ENCODE results near the gene DIP2B.
"Not testable (repeated sequence)": the region's sequence is repeated elsewhere in the genome, so short reads cannot be mapped to it uniquely, and the experiment has no call there.

Gene DIP2B

DNA sequence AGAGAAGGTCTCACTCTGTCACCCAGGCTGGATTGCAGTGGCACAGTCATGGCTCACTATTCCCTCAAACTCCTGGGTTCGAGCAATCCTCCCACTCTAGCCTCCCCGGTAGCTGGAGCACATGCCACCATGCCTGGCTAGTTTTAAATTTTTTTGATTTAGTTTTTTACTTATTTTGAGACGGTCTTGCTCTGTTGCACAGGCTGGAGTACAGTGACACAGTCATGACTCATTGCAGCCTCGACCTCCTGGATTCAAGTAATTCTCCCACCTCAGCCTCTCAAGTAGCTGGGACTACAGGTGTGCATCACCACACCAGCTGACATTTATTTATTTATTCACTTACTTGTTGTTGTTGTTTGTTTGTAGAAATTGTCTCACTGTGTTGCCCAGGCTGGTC, 22.2 kb upstream of the DIP2B start:
- Histone ChIP-seq H3K4me3 (ENCODE audit: low read depth in 1 of 2, low read length in 1 of 2) (no peak overlapping the region), H3K36me3 (peaks cover under 1% of the 10 kb centered on the region), H3K27me3 (no peaks in the 10 kb centered on the region), H3K27ac (no peak overlapping the region), H3K4me1 (ENCODE audit: control insufficient read depth in 1 of 2, insufficient read depth in 1 of 2, low read depth in 1 of 2, low read length in 1 of 2) (no peaks in the 10 kb centered on the region), H3K9me3 (no peaks in the 10 kb centered on the region)
- TF ChIP-seq CTCF (IDR thresholded peaks at IDR 0.05): no peak

GRCh38 chr12:50483488-50483887, 21.3 kb upstream of the DIP2B start:
- no peaks in the 10 kb centered on the region for H3K9me3 ChIP-seq
- no peaks in the 10 kb centered on the region for H3K4me1 ChIP-seq (ENCODE audit: control insufficient read depth in 1 of 2, insufficient read depth in 1 of 2, low read depth in 1 of 2, low read length in 1 of 2)
- H3K4me3 ChIP-seq (ENCODE audit: low read depth in 1 of 2, low read length in 1 of 2): no peak overlapping the region
- H3K27ac ChIP-seq: no peak overlapping the region
- no peaks in the 10 kb centered on the region for H3K27me3 ChIP-seq
- H3K36me3 ChIP-seq: no peaks in the 10 kb centered on the region
- no peak for TF ChIP-seq CTCF (IDR thresholded peaks at IDR 0.05)

DNA sequence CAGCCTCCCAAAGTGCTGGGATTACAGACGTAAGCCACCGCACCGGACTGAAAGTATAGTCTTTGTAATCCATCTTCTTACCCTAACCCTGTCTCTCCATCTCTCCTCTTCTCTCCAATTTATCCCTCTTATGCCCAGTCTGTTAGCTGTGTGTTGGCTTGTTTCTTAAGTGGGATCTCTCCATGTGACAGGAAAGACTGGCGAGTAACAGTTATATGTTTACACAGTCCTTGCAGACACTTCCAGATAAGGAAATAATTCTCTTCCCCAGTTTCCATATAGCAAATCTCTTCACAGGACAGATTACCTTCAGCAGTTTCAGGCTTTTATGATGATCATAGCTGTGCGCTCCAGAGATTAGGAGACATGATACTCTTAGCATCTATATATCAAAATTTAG, 16.0 kb upstream of the DIP2B start:
- no peak for TF ChIP-seq CTCF (IDR thresholded peaks at IDR 0.05)
- no peaks in the 10 kb centered on the region for H3K4me1 ChIP-seq (ENCODE audit: control insufficient read depth in 1 of 2, insufficient read depth in 1 of 2, low read depth in 1 of 2, low read length in 1 of 2)
- H3K27ac ChIP-seq: no peak overlapping the region
- no peak overlapping the region for H3K4me3 ChIP-seq (ENCODE audit: low read depth in 1 of 2, low read length in 1 of 2)
- peaks cover 7% of the 10 kb centered on the region for H3K9me3 ChIP-seq
- no peaks in the 10 kb centered on the region for H3K27me3 ChIP-seq
- no peaks in the 10 kb centered on the region for H3K36me3 ChIP-seq

DNA sequence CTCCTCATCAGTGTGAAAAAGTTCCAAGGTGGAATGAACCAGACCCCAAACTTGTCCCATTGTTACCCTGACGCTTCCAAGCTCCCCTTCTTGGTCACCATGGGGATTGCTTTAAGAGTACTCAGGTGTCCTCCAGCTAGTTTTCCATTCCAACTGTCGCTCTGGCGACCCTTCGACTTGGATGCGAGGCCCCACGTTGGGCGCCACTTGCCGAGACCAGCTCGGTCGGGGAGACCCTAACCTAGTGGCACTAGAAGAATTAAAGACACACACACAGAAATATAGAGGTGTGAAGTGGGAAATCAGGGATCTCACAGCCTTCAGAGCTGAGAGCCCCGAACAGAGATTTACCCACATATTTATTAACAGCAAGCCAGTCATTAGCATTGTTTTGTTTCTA, 6.7 kb upstream of the DIP2B start:
- H3K27me3 ChIP-seq; H3K27ac ChIP-seq; H3K4me3 ChIP-seq (ENCODE audit: low read depth in 1 of 2, low read length in 1 of 2); H3K36me3 ChIP-seq; H3K4me1 ChIP-seq (ENCODE audit: control insufficient read depth in 1 of 2, insufficient read depth in 1 of 2, low read depth in 1 of 2, low read length in 1 of 2): not testable (repeated sequence)
- peaks cover 21% of the 10 kb centered on the region for H3K9me3 ChIP-seq

DNA sequence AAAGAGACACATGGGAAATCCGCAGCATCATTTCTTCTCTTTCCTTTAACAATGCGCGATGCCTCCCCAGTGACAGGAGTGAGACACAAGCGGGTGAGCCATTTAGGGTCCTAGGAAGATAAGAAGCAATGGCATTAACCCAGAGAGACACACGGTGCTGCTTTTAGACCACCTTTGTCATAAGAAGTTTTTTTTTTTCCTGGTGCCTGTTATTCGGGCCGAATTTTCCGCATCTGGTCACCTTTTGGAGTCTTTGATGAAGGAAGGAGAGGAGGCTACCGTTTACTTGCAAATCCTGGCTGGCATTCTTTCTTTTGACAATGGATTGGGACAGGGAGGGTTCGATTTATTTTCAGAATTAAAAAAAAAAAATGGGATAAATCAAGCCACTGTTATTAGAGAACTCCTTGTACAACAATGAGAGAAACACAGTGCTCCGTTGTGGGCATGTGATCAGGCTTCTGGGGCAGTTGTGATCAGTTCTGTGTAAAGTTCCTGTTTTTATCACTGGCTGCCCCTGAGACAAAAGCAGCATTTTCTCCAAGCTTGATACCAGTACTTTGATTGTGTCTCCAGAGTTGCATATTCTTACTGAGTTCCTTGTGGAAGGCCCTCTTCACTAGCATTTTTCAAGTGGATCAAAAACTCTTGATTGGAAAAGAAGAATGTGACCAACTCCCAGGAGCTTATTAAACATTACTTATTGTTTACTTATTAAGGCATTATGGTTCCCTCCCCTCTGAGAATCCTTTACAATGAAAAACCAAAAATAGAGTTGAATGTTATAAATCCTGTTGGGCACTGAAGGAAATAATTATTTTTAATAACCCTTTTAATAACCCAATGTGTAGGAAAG, 1.1 kb downstream of the DIP2B start:
- Histone ChIP-seq H3K27me3 (no peaks in the 10 kb centered on the region), H3K4me3 (ENCODE audit: low read depth in 1 of 2, low read length in 1 of 2) (peak overlapping the region; percentile 95 to 96), H3K4me1 (ENCODE audit: control insufficient read depth in 1 of 2, insufficient read depth in 1 of 2, low read depth in 1 of 2, low read length in 1 of 2) (peaks cover 42 to 44% of the 10 kb centered on the region in 2 experiments), H3K27ac (peak overlapping the region; percentile 93), H3K9me3 (no peaks in the 10 kb centered on the region), H3K36me3 (no peaks in the 10 kb centered on the region)
- no peak for TF ChIP-seq CTCF (IDR thresholded peaks at IDR 0.05)

DNA sequence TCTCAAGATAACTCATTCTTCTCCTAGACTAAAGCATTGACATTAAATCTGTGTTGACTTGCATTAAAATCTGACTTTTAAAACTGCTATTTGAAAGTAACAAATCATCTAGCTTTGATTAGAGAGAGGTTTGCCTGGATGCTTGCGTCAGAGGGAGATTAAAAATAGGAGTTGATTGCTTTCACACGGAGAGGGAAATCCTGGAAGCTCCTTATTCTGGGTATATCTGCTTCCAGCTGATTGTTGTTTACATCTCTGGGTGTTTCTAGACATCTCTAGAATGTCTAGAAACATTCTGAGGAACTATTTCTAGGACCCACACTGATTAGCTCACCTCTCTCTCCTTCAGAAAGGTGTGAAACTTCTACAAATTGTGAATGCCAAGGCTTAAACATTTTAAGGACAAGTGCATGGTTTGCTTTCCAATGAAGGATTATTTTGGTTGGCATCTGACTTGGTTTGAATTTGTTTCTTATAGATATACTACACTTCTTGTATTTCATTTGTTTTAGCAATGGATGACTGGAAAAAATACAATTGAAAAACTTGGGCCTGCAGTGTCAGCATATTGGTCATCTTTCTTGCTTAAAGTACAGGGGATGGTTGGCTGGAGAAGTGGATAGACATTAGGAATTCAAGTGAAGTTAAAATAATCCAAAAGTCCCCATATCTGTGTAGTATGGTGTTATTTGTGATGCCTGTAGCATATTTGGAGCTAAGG, 2.1 kb downstream of the DIP2B start:
- TF ChIP-seq CTCF (IDR thresholded peaks at IDR 0.05): no peak
- peak overlapping the region; percentile 95 to 96 for H3K4me3 ChIP-seq (ENCODE audit: low read depth in 1 of 2, low read length in 1 of 2)
- peaks cover 42 to 44% of the 10 kb centered on the region in 2 experiments for H3K4me1 ChIP-seq (ENCODE audit: control insufficient read depth in 1 of 2, insufficient read depth in 1 of 2, low read depth in 1 of 2, low read length in 1 of 2)
- peak overlapping the region; percentile 93 for H3K27ac ChIP-seq
- no peaks in the 10 kb centered on the region for H3K27me3 ChIP-seq
- H3K36me3 ChIP-seq: no peaks in the 10 kb centered on the region
- no peaks in the 10 kb centered on the region for H3K9me3 ChIP-seq

Data from neutrophil (primary cell).